PC-9 (cell line): ENCODE data around the gene DMAC2.

Source experiments
- CTCF ChIP-seq: fragments of 200-600 bp; sonication (generic); conservative IDR thresholded peaks from 2 replicates; pipeline ENCODE4 v1.6.1; 2017; ENCODE audit warnings: mixed run types, antibody characterized with exemption, mild to moderate bottlenecking, moderate library complexity
- EZH2 ChIP-seq: fragments of 200-600 bp; sonication (generic); IDR thresholded peaks from 2 replicates; pipeline ENCODE4 v1.8.0; 2017; ENCODE audit warnings: antibody characterized with exemption, low read depth

GRCh38 chr19:41449079-41449864 is 9.6 kb upstream of the DMAC2 start:
- TF ChIP-seq CTCF (peak; percentile 98), EZH2 (no peak)
